ENCODE data around the gene MTCL1. TPM values are rescaled to one million over a fixed set of nuclear protein-coding genes. Genes with fewer than 3 reads are reported as not detected.

The MTCL1 gene
- total RNA-seq, 6 experiments from 2014 or later: 1.4 to 7.4 (median 3.6) TPM

DNA sequence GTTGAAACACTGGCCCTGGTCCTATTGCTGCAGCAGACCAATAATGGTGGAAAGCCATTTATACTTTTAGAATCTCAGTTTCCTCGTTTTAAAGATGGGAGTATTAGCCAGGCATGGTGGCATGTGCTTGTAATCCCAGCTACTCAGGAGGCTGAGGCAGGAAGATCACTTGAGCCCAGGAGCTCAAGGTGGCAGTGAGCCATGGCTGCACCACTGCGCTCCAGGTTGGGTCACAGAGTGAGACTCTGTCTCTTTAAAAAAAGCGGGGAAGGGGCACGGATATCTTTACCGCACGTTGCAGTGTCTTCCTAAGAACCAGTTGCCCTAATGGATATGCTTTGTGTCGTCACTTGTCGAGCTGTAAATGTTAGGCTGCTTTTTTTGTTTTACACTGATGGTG lies 8.3 kb downstream of the MTCL1 start:
- intact Hi-C loops (cut with DNase I): no loop called here
- no peak for TF ChIP-seq POLR2A (IDR thresholded peaks at IDR 0.05)
- TF ChIP-seq, protein P1, sequence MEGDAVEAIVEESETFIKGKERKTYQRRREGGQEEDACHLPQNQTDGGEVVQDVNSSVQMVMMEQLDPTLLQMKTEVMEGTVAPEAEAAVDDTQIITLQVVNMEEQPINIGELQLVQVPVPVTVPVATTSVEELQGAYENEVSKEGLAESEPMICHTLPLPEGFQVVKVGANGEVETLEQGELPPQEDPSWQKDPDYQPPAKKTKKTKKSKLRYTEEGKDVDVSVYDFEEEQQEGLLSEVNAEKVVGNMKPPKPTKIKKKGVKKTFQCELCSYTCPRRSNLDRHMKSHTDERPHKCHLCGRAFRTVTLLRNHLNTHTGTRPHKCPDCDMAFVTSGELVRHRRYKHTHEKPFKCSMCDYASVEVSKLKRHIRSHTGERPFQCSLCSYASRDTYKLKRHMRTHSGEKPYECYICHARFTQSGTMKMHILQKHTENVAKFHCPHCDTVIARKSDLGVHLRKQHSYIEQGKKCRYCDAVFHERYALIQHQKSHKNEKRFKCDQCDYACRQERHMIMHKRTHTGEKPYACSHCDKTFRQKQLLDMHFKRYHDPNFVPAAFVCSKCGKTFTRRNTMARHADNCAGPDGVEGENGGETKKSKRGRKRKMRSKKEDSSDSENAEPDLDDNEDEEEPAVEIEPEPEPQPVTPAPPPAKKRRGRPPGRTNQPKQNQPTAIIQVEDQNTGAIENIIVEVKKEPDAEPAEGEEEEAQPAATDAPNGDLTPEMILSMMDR (IDR thresholded peaks at IDR 0.05): no peak
- no peak overlapping the region for H3K27ac ChIP-seq
- H3K9me3 ChIP-seq: no peaks in the 10 kb centered on the region
- DNase-seq: no peak
- no peaks in the 10 kb centered on the region for H3K27me3 ChIP-seq
- 51% methylated on average over 7 of the region's 8 CpGs for WGBS (ENCODE audit: insufficient coverage, low coverage, low lambda C conversion rate, missing lambda C conversion rate)
- no peak for ATAC-seq
- no peaks in the 10 kb centered on the region for H3K4me1 ChIP-seq
- no peak overlapping the region for H3K4me3 ChIP-seq
- H3K36me3 ChIP-seq: no peaks in the 10 kb centered on the region

DNA sequence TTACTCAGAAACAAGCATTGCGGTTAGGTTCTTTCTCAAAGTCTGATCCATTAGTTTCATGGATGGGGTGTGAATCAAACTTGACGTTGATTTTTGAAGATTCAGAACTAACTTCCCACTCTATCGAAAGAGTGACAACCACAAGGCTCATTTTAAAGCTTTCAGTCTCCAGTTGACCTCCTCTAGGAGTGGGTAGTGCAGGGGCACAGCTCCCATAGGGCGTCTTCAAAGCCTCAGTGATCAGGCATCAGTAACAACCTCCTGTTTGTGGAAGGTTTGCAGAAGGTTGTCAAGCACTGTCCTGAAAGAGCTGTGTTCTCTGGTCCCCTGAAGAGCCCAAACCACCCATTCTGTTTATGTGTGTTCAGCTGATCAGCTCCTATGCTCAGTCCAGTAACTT lies 10.2 kb downstream of the MTCL1 start:
- no peak for TF ChIP-seq POLR2A (IDR thresholded peaks at IDR 0.05)
- TF ChIP-seq, protein P1 (IDR thresholded peaks at IDR 0.05): no peak
- ATAC-seq: no peak
- DNase-seq: no peak
- intact Hi-C loops (cut with DNase I): no loop called here
- WGBS (ENCODE audit: insufficient coverage, low coverage, low lambda C conversion rate, missing lambda C conversion rate): 79% methylated on average over 4 of the region's 4 CpGs
- no peaks in the 10 kb centered on the region for H3K4me1 ChIP-seq
- H3K4me3 ChIP-seq: no peak overlapping the region
- no peak overlapping the region for H3K27ac ChIP-seq
- no peaks in the 10 kb centered on the region for H3K36me3 ChIP-seq
- H3K27me3 ChIP-seq: no peaks in the 10 kb centered on the region
- H3K9me3 ChIP-seq: no peaks in the 10 kb centered on the region

DNA sequence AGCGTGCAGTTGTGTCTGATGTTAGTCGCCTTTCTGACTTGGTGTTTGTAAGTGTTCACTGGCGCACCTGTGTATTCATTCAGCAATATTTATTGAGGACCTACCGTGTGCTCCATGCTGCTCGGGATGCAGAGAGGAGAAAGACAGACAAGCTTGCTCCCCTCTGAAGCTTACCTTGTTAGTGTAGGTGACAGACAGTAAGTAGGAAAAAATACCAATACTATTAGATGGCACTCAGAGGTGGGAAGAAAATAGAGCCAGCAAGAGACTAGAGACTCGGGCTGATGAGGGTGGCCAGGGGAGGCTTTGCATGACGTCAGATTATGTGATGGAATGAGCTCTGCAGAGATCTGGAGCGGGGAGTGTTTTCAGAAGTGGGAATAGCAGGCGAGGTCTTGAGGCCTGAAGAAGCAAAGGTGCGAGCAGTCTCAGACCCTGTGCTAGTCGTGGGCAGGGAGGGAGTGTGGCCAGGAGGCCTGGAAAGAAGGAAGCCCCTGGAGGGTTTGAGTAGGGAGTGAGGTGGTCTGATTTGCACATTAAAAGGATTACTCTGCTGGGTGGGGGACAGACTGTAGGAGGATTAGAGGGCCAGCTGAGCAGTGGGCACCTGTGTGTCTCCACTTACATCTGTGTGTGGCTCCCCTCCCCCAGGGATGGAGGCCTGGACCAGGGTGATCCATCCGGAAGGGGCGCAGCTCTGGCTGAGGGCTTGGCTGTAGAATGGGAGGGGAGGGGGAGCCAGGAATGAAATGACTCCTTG lies 11.8 kb downstream of the MTCL1 start:
- DNase-seq (no peak), ATAC-seq (peak in 1 of 4 donors; percentile 31)
- TF ChIP-seq, protein P1 (IDR thresholded peaks at IDR 0.05): no peak
- no peak for TF ChIP-seq POLR2A (IDR thresholded peaks at IDR 0.05)
- Histone ChIP-seq H3K27me3 (no peaks in the 10 kb centered on the region), H3K27ac (no peak overlapping the region), H3K36me3 (no peaks in the 10 kb centered on the region), H3K4me3 (no peak overlapping the region), H3K9me3 (no peaks in the 10 kb centered on the region), H3K4me1 (no peaks in the 10 kb centered on the region)
- intact Hi-C loops (cut with DNase I): no loop called here
- 83% methylated on average over 10 of the region's 13 CpGs for WGBS (ENCODE audit: insufficient coverage, low coverage, low lambda C conversion rate, missing lambda C conversion rate)

DNA sequence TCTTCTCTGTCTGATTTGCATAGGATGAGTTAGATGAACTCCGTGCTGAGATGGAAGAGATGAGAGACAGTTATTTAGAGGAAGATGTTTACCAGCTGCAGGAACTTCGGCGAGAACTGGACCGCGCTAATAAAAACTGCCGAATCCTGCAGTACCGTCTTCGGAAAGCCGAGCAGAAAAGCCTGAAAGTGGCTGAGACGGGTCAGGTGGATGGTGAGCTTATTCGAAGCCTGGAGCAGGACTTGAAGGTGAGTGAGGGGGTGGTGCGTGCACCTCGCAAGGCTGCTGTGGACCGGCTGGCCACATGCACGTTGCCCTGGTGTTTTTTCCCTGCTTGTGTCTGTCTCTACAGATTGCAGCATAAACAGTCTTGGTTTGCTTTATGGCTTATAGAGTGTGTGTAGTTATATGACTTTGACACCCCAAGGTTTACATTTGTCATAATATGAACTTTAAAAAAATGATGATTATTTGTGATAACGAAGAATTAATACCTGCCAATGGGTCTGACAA lies 13.1 kb downstream of the MTCL1 start:
- intact Hi-C loops (cut with DNase I): no loop called here
- no peaks in the 10 kb centered on the region for H3K9me3 ChIP-seq
- H3K27me3 ChIP-seq: no peaks in the 10 kb centered on the region
- H3K4me3 ChIP-seq: no peak overlapping the region
- no peak for TF ChIP-seq POLR2A (IDR thresholded peaks at IDR 0.05)
- TF ChIP-seq, protein P1 (IDR thresholded peaks at IDR 0.05): no peak
- no peak overlapping the region for H3K27ac ChIP-seq
- no peaks in the 10 kb centered on the region for H3K4me1 ChIP-seq
- no peaks in the 10 kb centered on the region for H3K36me3 ChIP-seq
- WGBS (ENCODE audit: insufficient coverage, low coverage, low lambda C conversion rate, missing lambda C conversion rate): 79% methylated on average over 8 of the region's 16 CpGs
- DNase-seq (no peak), ATAC-seq (no peak)

All from right lobe of liver (tissue), 6 donors.